C4-2B (cell line): ENCODE data around the gene LPXN.
A peak's percentile ranks its signal among the peaks of the same experiment; 100 is the strongest.

ENCODE experiments used
- ZFX ChIP-seq: fragments of 450-650 bp; IDR thresholded peaks from 2 replicates; pipeline ENCODE4 v1.6.1; 2017
- TF ChIP-seq, protein P1 (sequence below): fragments of 450-650 bp; conservative IDR thresholded peaks from 2 replicates; pipeline ENCODE4 v1.5.1; 2017; ENCODE audit warnings: mild to moderate bottlenecking

DNA sequence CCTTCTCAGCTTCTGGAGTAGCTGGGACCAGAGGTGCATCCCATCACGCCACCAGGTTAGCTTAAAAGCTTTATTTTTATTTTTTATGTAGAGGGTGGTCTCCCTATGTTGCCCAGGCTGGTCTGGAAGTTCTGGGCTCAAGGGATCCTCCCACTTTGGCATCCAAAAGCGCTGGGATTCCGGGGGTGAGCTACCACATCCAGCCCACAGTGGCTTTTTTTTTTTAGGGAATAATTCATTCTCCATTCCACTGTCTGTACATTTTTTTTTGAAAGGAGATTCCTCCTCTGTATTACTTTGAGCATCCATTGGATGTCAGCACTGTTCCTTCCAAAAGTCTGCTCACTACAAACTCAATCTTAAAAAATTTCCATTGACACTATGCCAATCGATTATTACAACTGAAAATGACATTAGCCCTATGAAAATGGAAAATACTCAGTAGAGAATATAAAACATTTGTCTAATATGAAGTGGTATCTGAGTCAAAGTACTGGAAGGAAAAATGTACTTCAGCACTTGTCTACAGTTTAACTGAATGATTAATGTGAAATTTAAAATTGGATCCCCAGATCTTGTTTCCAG is 1.3 kb upstream of the LPXN start:
- TF ChIP-seq, protein P1, sequence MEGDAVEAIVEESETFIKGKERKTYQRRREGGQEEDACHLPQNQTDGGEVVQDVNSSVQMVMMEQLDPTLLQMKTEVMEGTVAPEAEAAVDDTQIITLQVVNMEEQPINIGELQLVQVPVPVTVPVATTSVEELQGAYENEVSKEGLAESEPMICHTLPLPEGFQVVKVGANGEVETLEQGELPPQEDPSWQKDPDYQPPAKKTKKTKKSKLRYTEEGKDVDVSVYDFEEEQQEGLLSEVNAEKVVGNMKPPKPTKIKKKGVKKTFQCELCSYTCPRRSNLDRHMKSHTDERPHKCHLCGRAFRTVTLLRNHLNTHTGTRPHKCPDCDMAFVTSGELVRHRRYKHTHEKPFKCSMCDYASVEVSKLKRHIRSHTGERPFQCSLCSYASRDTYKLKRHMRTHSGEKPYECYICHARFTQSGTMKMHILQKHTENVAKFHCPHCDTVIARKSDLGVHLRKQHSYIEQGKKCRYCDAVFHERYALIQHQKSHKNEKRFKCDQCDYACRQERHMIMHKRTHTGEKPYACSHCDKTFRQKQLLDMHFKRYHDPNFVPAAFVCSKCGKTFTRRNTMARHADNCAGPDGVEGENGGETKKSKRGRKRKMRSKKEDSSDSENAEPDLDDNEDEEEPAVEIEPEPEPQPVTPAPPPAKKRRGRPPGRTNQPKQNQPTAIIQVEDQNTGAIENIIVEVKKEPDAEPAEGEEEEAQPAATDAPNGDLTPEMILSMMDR, result peak; percentile 66
- no peak for TF ChIP-seq ZFX
